HepG2 (cell line): Measurements from ENCODE around the gene THSD1. TPM values are rescaled to one million over a fixed set of nuclear protein-coding genes. Genes with fewer than 3 reads are reported as not detected.

Experiments used
- ATAC-seq: fragments of 200-7000 bp; cut with Tn5 transposase; 3 replicates; pipeline ENCODE4 v1.9.1; 2020; ENCODE audit warnings: mild to moderate bottlenecking, moderate library complexity
- BruUV-seq: library from RNA; stranded (reverse); fragments of 400-500 nt; replicated peaks from 2 replicates; lab custom pipeline; 2021; lab: Mats Ljungman, UMichigan
- CTCF ChIA-PET: fragments of 300-600 bp; formaldehyde crosslinking; extraction: SDS; loops from one replicate; lab custom pipeline; 2021; ENCODE audit warnings: low total read pairs, inconsistent platforms, low intra/inter-chr PET ratio; lab: Yijun Ruan, JAX
- POLR2A ChIA-PET: fragments of 350-600 bp; sonication (Branson Sonifier 250); formaldehyde crosslinking; loops from one replicate; lab custom pipeline; 2020; ENCODE audit warnings: antibody characterized with exemption, inconsistent platforms; lab: Yijun Ruan, JAX
- DNase-seq: peaks from one replicate; pipeline ENCODE4 v3.0.0-alpha.2; 2015; ENCODE audit warnings: low spot score
- FAIRE-seq: peaks from 3 replicates; lab custom pipeline; 2011; peaks lifted over from hg19 to GRCh38; lab: Jason Lieb, UNC
- H2AFZ ChIP-seq: one replicate; pipeline ENCODE4 v1.6.1; 2011; ENCODE audit warnings: low read length, inconsistent platforms
- H3K27ac ChIP-seq: fragments of 300-600 bp; 3 replicates; pipeline ENCODE4 v1.8.0; 2011; ENCODE audit warnings: mixed run types, mild to moderate bottlenecking, mixed read lengths, low read length, inconsistent platforms; ENCODE audit not compliant: insufficient read depth; ENCODE audit errors: extremely low read length
- H3K27me3 ChIP-seq, 2 experiments: fragments of 200-600 bp in 1 of 2; 2 replicates in 1 of 2; 3 replicates in 1 of 2; pipeline versions ENCODE4 v1.6.0 to v1.8.0; 2011; ENCODE audit warnings: low read length in 2 of 2, mild to moderate bottlenecking in 2 of 2, moderate library complexity in 2 of 2, inconsistent platforms in 1 of 2; ENCODE audit not compliant: insufficient read depth in 2 of 2, control insufficient read depth in 1 of 2
- H3K36me3 ChIP-seq, 2 experiments: fragments of 200-600 bp in 1 of 2; replicated peaks in 1 of 2; 2 replicates in 1 of 2; 3 replicates in 1 of 2; pipeline versions ENCODE4 v1.5.1 to v1.8.0; 2011; ENCODE audit warnings: low read length in 2 of 2, inconsistent platforms in 1 of 2; ENCODE audit not compliant: insufficient read depth in 2 of 2, control insufficient read depth in 1 of 2
- H3K4me1 ChIP-seq: 2 replicates; pipeline ENCODE4 v1.5.1; 2012; ENCODE audit warnings: low read length, inconsistent platforms; ENCODE audit not compliant: insufficient read depth
- H3K4me2 ChIP-seq: 2 replicates; pipeline ENCODE4 v1.6.0; 2011; ENCODE audit warnings: low read depth, low read length, inconsistent platforms
- H3K4me3 ChIP-seq, 3 experiments: fragments of 200-600 bp in 1 of 3; sonication (generic), shearing (Covaris generic) in 1 of 3; replicated peaks in 1 of 3; 2 replicates each; pipeline ENCODE4 v1.5.1; 2011 to 2016; ENCODE audit warnings: low read length in 3 of 3, inconsistent platforms in 2 of 3, low read depth in 2 of 3, mild to moderate bottlenecking in 2 of 3, control low read depth in 1 of 3, mixed read lengths in 1 of 3; ENCODE audit not compliant: insufficient read depth in 1 of 3
- H3K79me2 ChIP-seq: one replicate; pipeline ENCODE4 v1.6.1; 2011; ENCODE audit warnings: low read length, inconsistent platforms; ENCODE audit not compliant: insufficient read depth
- H3K9ac ChIP-seq: 2 replicates; pipeline ENCODE4 v1.6.0; 2011; ENCODE audit warnings: mild to moderate bottlenecking, low read depth, low read length, inconsistent platforms; ENCODE audit not compliant: insufficient read depth
- H3K9me3 ChIP-seq: 2 replicates; pipeline ENCODE4 v1.5.1; 2012; ENCODE audit warnings: mild to moderate bottlenecking, low read length
- H4K20me1 ChIP-seq: 2 replicates; pipeline ENCODE4 v1.6.0; 2011; ENCODE audit warnings: inconsistent platforms, mild to moderate bottlenecking, low read length, moderate library complexity; ENCODE audit not compliant: insufficient read depth
- ARID2 ChIP-seq: sonication (generic); formaldehyde crosslinking; IDR thresholded peaks from 2 replicates; pipeline ENCODE4 v1.8.1; 2022; ENCODE audit warnings: mild to moderate bottlenecking, missing genetic modification reagents, borderline replicate concordance
- CENPX ChIP-seq: sonication (generic); formaldehyde crosslinking; IDR thresholded peaks from 2 replicates; pipeline ENCODE4 v1.9.0; 2021; ENCODE audit warnings: mild to moderate bottlenecking, missing genetic modification reagents, moderate library complexity
- FOXO4 ChIP-seq: sonication (generic); formaldehyde crosslinking; conservative IDR thresholded peaks from 2 replicates; pipeline ENCODE4 v1.8.1; 2023; ENCODE audit warnings: missing genetic modification reagents
- GLI4 ChIP-seq: sonication (generic); formaldehyde crosslinking; IDR thresholded peaks from 2 replicates; pipeline ENCODE4 v1.5.1; 2020; ENCODE audit warnings: missing genetic modification reagents, mild to moderate bottlenecking, moderate library complexity, borderline replicate concordance
- GRHL1 ChIP-seq: sonication (generic); formaldehyde crosslinking; conservative IDR thresholded peaks from 2 replicates; pipeline ENCODE4 v1.8.0; 2022; ENCODE audit warnings: missing genetic modification reagents
- HOXD1 ChIP-seq: sonication (generic); formaldehyde crosslinking; IDR thresholded peaks from 2 replicates; pipeline ENCODE4 v1.5.0; 2020; ENCODE audit warnings: missing genetic modification reagents
- KAT2B ChIP-seq: fragments of 150-350 bp; IDR thresholded peaks from 2 replicates; pipeline ENCODE4 v1.6.1; 2014; ENCODE audit warnings: low read depth, low read length, borderline replicate concordance
- MYNN ChIP-seq: sonication (generic); formaldehyde crosslinking; IDR thresholded peaks from 2 replicates; pipeline ENCODE4 v1.4.0; 2020; ENCODE audit warnings: mild to moderate bottlenecking, low read depth, missing genetic modification reagents
- ZFP62 ChIP-seq: sonication (generic); formaldehyde crosslinking; IDR thresholded peaks from 2 replicates; pipeline ENCODE4 v1.4.0; 2020; ENCODE audit warnings: missing genetic modification reagents
- ZFP82 ChIP-seq: sonication (generic); formaldehyde crosslinking; IDR thresholded peaks from 2 replicates; pipeline ENCODE4 v1.5.1; 2020; ENCODE audit warnings: mild to moderate bottlenecking, missing genetic modification reagents, borderline replicate concordance
- ZMAT5 ChIP-seq: sonication (generic); formaldehyde crosslinking; IDR thresholded peaks from 2 replicates; pipeline ENCODE4 v1.5.0; 2020; ENCODE audit warnings: mild to moderate bottlenecking, low read depth, missing genetic modification reagents, borderline replicate concordance
- ZNF383 ChIP-seq: sonication (generic); formaldehyde crosslinking; IDR thresholded peaks from 2 replicates; pipeline ENCODE4 v1.4.0; 2020; ENCODE audit warnings: missing genetic modification reagents, mild to moderate bottlenecking, borderline replicate concordance
- ZNF550 ChIP-seq: sonication (generic); formaldehyde crosslinking; IDR thresholded peaks from 2 replicates; pipeline ENCODE4 v1.4.0; 2020; ENCODE audit warnings: mild to moderate bottlenecking, missing genetic modification reagents, borderline replicate concordance
- ZNF589 ChIP-seq: sonication (generic); formaldehyde crosslinking; conservative IDR thresholded peaks from 2 replicates; pipeline ENCODE4 v1.8.0; 2022; ENCODE audit warnings: mild to moderate bottlenecking, moderate library complexity, missing genetic modification reagents
- WGBS: methylation state at CpG from one replicate; pipeline ENCODE4 v1.1.6; 2017; ENCODE audit warnings: low lambda C conversion rate; 5-methylcytosine and 5-hydroxymethylcytosine counted together
- in situ Hi-C: cut with HindIII; loops from 2 replicates; pipeline ENCODE4 v1.10.0; 2017; ENCODE audit warnings: low pct_unique_long_range_greater_than_20kb; ENCODE audit not compliant: extremely low pct_ligation_motif_present
- intact Hi-C: fragments of 100-400 bp; cut with micrococcal nuclease; formaldehyde crosslinking; loops from one replicate; pipeline ENCODE4 v1.10.0; 2022; ENCODE audit not compliant: unreplicated experiment
- polyA plus RNA-seq, 8 experiments: library from polyadenylated mRNA; depleted of rRNA in 3 of 8; stranded (reverse) in 7 of 8; unstranded in 1 of 8; fragments of >200 nt; fragmentation: Illumina TruSeq in 4 of 8; extraction: Trizol in 4 of 8; gene quantifications; 2 replicates each; pipeline versions ENCODE4 v1.2.1 to v1.2.3, GENCODE V29; 2011 to 2016; ENCODE audit warnings: low read depth in 4 of 8, missing spikeins in 1 of 8, mixed read lengths in 1 of 8; ENCODE audit not compliant: insufficient read depth in 1 of 8
- total RNA-seq, 5 experiments: library from RNA; depleted of rRNA; stranded (reverse); fragments of >200 nt; fragmentation: Illumina TruSeq; extraction: Trizol; gene quantifications; 2 replicates each; pipeline ENCODE4 v1.2.3, GENCODE V29; 2016; ENCODE audit warnings: low read depth in 1 of 5
- TF ChIP-seq, protein P1 (sequence below): sonication (generic); formaldehyde crosslinking; IDR thresholded peaks from 2 replicates; pipeline ENCODE4 v1.5.0; 2020; ENCODE audit warnings: missing genetic modification reagents
- TF ChIP-seq, protein P2 (sequence below): sonication (generic); formaldehyde crosslinking; IDR thresholded peaks from 2 replicates; pipeline ENCODE4 v1.8.0; 2022; ENCODE audit warnings: missing genetic modification reagents, mild to moderate bottlenecking, moderate library complexity, borderline replicate concordance

The THSD1 gene
- total and polyA plus RNA-seq, 2 of the 13 experiments (the other 11 are each of a cell fraction or from before 2014, with no cell fraction given), result 0.11 to 0.15 TPM

- TF ChIP-seq ZNF550 (CRISPR knock-in tag) (no peak), GLI4 (CRISPR knock-in tag) (no peak), KAT2B (no peak), ZFP62 (CRISPR knock-in tag) (no peak), HOXD1 (CRISPR knock-in tag) (no peak), MYNN (no peak), ZMAT5 (CRISPR knock-in tag) (no peak), ZNF589 (CRISPR knock-in tag) (no peak), CENPX (CRISPR knock-in tag) (no peak), ZNF383 (CRISPR knock-in tag) (no peak), ARID2 (CRISPR knock-in tag) (no peak), ZFP82 (CRISPR knock-in tag) (no peak), FOXO4 (CRISPR knock-in tag) (no peak), GRHL1 (CRISPR knock-in tag) (no peak)
- TF ChIP-seq, protein P1, sequence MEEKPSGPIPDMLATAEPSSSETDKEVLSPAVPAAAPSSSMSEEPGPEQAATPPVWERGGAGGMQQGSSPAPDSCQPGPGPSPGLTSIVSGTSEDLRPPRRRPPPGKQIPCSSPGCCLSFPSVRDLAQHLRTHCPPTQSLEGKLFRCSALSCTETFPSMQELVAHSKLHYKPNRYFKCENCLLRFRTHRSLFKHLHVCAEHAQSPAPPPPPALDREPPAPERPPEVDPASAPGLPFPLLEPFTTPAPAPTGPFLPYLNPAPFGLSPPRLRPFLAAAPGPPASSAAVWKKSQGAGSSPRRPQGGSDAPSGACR (CRISPR knock-in tag), result no peak
- TF ChIP-seq, protein P2, sequence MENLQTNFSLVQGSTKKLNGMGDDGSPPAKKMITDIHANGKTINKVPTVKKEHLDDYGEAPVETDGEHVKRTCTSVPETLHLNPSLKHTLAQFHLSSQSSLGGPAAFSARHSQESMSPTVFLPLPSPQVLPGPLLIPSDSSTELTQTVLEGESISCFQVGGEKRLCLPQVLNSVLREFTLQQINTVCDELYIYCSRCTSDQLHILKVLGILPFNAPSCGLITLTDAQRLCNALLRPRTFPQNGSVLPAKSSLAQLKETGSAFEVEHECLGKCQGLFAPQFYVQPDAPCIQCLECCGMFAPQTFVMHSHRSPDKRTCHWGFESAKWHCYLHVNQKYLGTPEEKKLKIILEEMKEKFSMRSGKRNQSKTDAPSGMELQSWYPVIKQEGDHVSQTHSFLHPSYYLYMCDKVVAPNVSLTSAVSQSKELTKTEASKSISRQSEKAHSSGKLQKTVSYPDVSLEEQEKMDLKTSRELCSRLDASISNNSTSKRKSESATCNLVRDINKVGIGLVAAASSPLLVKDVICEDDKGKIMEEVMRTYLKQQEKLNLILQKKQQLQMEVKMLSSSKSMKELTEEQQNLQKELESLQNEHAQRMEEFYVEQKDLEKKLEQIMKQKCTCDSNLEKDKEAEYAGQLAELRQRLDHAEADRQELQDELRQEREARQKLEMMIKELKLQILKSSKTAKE (CRISPR knock-in tag), result no peak
- TF ChIP-seq, all 625 proteins: peak for 0
- no peak for FAIRE-seq
- Histone ChIP-seq H4K20me1 (no peaks in the 10 kb centered on the region), H3K79me2 (no peaks in the 10 kb centered on the region), H3K9ac (no peak overlapping the region), H3K4me2 (no peak overlapping the region), H3K4me3 (no peak overlapping the region), H2AFZ (no peak overlapping the region), H3K27me3 (peaks cover 0 to 3% of the 10 kb centered on the region in 2 experiments; a peak in 1 of 5 replicates), H3K4me1 (no peaks in the 10 kb centered on the region), H3K27ac (no peak overlapping the region), H3K9me3 (no peaks in the 10 kb centered on the region), H3K36me3 (no peaks in the 10 kb centered on the region)
- ChIA-PET CTCF (no interaction called here), POLR2A (no interaction called here)
- BruUV-seq, result no TSS peak
- no peak for DNase-seq
- in situ Hi-C loops (loop anchor here (10.0 kb wide), 1 partner anchor 107 kb away; the partner anchor contains the start of genes CKAP2 and VPS36), intact Hi-C loops (no loop called here)
- 13% methylated on average over 5 of the region's 5 CpGs for WGBS
- ATAC-seq, result no peak
Observed at GRCh38 chr13:52348071-52348470, 57.9 kb downstream of the THSD1 start.
